NCI-H2196 treated with DMSO at 0.1 percent for 48 hours (cell line): Measurements from ENCODE around the gene HERPUD1.
"Not testable (repeated sequence)": the region's sequence is repeated elsewhere in the genome, so short reads cannot be mapped to it uniquely, and the experiment has no call there.

Source experiments
- DNase-seq: peaks from one replicate; lab custom pipeline; 2025; ENCODE audit not compliant: unreplicated experiment; lab: John Stamatoyannopoulos, UW

HERPUD1 gene

DNA sequence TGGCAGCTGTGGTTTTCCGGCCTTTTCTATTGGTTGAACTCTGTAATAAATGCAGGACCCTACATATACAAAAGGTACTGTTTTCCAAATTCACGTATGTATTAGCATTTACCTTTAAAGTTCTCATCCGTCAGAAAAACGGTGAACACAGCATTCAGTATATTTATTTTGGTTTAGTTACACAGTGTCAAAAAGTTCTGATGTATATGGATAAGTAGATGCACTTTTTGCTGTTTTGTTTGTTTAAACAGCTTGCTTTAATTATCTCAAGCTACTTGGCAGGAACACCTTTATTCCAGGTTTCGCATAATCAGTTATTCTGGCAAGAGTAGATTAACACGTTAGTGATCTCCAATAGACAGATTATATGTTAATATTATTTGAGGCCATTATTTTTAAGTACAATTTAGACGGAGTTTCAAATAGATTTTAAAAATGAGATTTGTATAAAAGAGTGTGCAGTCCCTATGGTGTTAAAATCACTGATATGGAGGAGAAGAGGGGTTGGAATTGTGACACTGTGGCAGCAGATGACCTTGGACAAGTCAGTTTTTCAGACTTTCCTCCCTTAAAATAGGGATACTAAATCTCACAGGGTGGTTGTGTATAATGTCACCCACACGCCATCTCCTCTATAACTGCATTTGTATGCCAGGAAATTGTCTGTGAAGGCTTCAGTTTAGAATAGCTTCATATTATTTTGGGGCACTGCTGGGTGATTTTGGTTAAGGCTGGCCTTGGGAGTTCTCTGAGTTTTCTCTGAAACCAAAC, 2.1 kb downstream of the HERPUD1 start:
- no peak for DNase-seq

DNA sequence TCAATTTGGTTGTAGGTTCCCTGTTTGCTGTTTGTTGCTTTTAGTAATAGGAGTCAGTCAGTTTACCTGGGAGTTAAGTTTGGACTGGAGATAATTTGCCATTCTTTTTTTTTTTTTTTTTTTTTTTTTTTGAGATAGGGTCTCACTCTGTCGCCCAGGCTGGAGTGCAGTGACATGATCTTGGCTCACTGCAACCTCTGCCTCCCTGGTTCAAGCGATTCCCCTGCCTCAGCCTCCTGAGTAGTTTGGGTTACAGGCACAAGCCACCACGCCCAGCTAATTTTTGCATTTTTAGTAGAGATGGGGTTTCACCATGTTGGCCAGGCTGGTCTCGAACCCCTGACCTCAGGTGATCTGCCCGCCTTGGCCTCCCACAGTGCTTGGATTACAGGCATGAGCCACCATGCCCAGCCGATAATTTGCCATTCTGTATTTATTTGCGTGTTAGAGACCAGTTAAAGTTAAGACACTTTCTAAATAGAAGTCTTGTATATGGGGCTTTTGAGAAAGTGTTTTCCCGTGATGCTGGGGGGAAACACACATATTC, 2.7 kb downstream of the HERPUD1 start:
- not testable (repeated sequence) for DNase-seq

GRCh38 chr16:56935201-56935600, 3.3 kb downstream of the HERPUD1 start:
- no peak for DNase-seq

DNA sequence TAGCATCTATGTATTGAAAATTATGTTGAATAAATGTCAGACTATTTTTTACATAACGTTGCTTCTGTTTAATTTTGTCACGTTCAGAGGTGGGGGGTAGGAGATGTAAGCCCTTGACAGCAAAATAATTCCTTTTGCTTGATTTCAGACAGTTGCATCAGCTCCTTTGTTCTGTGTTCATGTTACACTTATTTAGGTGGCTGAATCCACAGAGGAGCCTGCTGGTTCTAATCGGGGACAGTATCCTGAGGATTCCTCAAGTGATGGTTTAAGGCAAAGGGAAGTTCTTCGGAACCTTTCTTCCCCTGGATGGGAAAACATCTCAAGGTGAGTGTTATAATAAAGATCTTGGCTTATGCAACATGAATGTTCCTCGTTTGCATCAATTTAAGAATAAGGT, 4.5 kb downstream of the HERPUD1 start:
- DNase-seq = no peak

- no peak for DNase-seq
These were observed 5.0 kb downstream of the HERPUD1 start for GRCh38 chr16:56936950-56937349.

GRCh38 chr16:56938664-56939513, 6.9 kb downstream of the HERPUD1 start:
- DNase-seq = no peak

- peak; percentile 25 for DNase-seq
These were observed 7.9 kb downstream of the HERPUD1 start for GRCh38 chr16:56939801-56940200.

GRCh38 chr16:56941092-56941491, 9.2 kb downstream of the HERPUD1 start:
- no peak for DNase-seq

DNA sequence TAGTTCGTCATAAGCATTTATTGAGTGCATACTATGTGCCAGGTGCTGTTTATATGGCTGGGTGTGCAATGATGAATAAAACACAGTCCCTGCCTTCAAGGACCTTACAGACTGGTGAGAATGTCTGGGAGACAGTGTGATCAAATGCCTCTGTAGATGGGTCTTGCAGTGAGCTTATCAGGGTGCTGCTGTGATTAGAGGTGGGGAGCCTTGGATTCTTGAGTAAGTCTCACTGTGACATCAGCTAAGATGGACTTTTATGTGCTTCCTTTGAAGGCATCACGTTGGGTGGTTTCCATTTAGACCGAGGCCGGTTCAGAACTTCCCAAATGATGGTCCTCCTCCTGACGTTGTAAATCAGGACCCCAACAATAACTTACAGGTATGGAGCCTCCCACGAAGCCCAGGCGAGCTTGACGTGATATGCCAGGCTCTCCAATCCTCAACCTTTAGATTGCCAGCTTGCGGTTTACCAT, 10.0 kb downstream of the HERPUD1 start:
- DNase-seq = no peak

GRCh38 chr16:56943761-56944375, 11.9 kb downstream of the HERPUD1 start:
- DNase-seq = no peak

- DNase-seq = no peak
These were observed 13.3 kb downstream of the HERPUD1 start for GRCh38 chr16:56944954-56945839.

GRCh38 chr16:56945847-56946527, 14.0 kb downstream of the HERPUD1 start:
- DNase-seq = no peak

DNA sequence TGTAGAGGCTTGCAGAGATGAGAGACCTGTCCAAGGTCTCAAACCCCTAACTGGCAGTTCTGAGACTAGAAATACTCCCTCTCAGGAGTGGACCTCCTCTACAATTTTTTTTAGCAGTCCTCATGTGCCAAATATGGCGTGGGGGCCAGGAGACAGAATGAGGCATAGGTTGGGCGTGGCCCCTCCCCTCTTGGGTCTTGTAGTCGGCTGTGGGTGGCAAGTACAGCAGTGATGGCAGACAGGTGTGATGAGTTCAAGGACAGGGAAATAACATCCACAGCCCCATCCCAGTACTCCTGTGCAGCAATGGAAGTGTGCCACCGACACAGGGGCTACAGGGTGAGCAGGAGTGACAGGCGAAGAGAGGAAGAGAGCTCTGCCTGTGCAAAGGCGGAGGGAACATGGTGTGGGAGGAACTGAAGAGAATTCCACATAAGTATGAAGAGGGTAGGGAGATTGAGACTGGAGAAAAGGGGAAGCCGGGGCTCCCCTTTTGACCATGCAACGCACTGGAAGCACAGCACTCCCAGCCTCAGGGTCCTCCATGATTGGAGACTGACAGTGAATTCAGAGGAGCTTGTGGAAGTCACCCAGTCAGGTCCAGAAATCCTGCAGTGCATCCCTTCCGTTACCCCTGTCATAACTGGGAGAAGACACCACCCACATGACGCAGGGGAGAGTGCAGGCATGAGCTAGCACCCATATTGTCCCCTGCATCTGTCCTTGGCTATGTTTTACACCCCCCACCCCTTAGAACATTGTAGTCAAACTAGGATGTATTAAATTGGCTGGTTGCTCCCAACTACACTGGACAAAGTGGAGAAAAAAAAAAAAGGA, 15.0 kb downstream of the HERPUD1 start:
- no peak for DNase-seq

- DNase-seq = no peak
These were observed 15.7 kb downstream of the HERPUD1 start for GRCh38 chr16:56947604-56947995.

- no peak for DNase-seq
These were observed 16.3 kb downstream of the HERPUD1 start for GRCh38 chr16:56948234-56948633.

DNA sequence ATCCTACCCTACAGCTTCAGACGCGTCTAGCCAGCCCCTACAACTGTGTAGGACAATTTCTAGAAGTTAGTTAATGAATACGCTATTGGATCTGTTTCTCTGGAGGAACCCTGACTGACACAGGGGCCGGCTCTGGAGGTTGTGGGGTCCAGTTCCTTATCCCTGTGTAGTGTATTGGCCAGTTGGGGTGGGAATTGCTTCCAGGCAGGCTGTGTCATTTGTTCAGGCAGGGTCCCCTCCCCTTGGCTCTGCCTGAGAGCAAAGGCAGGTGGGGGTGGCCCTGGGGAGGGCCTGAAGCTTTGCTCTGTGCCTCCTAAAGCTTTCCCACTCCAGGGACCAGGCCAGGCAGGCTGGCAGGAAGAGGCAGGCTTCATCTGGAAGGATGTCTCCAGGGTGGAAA, 18.1 kb downstream of the HERPUD1 start:
- no peak for DNase-seq

GRCh38 chr16:56950455-56950854, 18.5 kb downstream of the HERPUD1 start:
- DNase-seq = no peak

- DNase-seq = no peak
These were observed 19.2 kb downstream of the HERPUD1 start for GRCh38 chr16:56950881-56951771.
